Measurements from ENCODE around the gene WDR70. TPM values are rescaled to one million over a fixed set of nuclear protein-coding genes. Genes with fewer than 3 reads are reported as not detected.

The WDR70 gene
- total and polyA plus RNA-seq, 4 donors, result 11.0 to 57.8 (median 26.2) TPM

DNA sequence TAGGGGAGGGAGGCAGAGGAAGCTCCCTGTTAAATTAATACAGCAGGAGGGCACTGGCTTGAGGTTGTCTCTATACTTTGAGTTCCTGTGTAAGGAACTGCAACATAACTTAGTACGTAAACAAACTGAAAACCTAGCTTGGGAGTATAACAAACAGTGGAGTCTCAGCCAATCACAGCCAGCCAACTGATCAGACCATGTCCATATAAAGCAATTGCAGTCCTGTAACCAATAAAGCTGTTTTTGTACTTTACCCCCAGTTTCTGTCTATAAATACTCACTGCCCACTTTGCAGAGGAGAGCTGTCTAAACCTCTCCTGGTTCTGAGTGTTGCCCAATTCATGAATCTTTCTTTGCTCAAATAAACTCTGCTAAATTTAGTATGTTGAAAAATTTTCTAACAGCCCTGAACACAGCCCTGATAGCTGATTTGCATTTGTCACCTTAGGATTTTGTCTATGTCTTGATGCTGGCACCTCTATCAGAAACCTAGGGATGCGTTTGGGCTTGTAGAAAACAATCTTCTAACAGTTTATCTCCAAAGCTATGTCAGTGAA, 420.8 kb downstream of the WDR70 start:
- no peak overlapping the region for H3K27ac ChIP-seq (ENCODE audit: low read depth in 1 of 2, low read length in 1 of 2)
- TF ChIP-seq CTCF (IDR thresholded peaks at IDR 0.05; ENCODE audit: control extremely low read depth, extremely low read depth), result no peak
- H3K4me1 ChIP-seq (ENCODE audit: control insufficient read depth in 5 of 5, insufficient read depth in 5 of 5, low read length in 5 of 5), result no peaks in the 10 kb centered on the region
- 81 to 86% methylated on average over 2 of the region's 2 CpGs for WGBS, 2 donors
- H3K4me3 ChIP-seq, result no peak overlapping the region
- DNase-seq, result no peak
- H3K9me3 ChIP-seq (ENCODE audit: control insufficient read depth in 4 of 4, insufficient read depth in 3 of 4, low read length in 3 of 4), result peaks cover 0 to 4% (median 1%) of the 10 kb centered on the region in 4 donors
- ATAC-seq (ENCODE audit: insufficient read depth, low FRiP score), result no peak
- no peaks in the 10 kb centered on the region for H3K36me3 ChIP-seq (ENCODE audit: control insufficient read depth in 4 of 4, insufficient read depth in 4 of 4, low read length in 4 of 4)
- H3K27me3 ChIP-seq (ENCODE audit: control insufficient read depth in 3 of 3, insufficient read depth in 3 of 3, low read length in 2 of 3), result no peaks in the 10 kb centered on the region
- no peak overlapping the region for H3K9ac ChIP-seq (ENCODE audit: insufficient read depth in 1 of 2, low read length in 2 of 2)

- Histone ChIP-seq H3K4me1 (ENCODE audit: control insufficient read depth in 5 of 5, insufficient read depth in 5 of 5, low read length in 5 of 5) (no peaks in the 10 kb centered on the region), H3K4me3 (no peak overlapping the region), H3K27me3 (ENCODE audit: control insufficient read depth in 3 of 3, insufficient read depth in 3 of 3, low read length in 2 of 3) (no peaks in the 10 kb centered on the region), H3K9ac (ENCODE audit: insufficient read depth in 1 of 2, low read length in 2 of 2) (no peak overlapping the region), H3K9me3 (ENCODE audit: control insufficient read depth in 4 of 4, insufficient read depth in 3 of 4, low read length in 3 of 4) (peaks cover 0 to 7% (median 0%) of the 10 kb centered on the region in 4 donors), H3K27ac (ENCODE audit: low read depth in 1 of 2, low read length in 1 of 2) (no peak overlapping the region), H3K36me3 (ENCODE audit: control insufficient read depth in 4 of 4, insufficient read depth in 4 of 4, low read length in 4 of 4) (no peaks in the 10 kb centered on the region)
- TF ChIP-seq CTCF (IDR thresholded peaks at IDR 0.05; ENCODE audit: control extremely low read depth, extremely low read depth), result no peak
- WGBS, 2 donors, result 62 to 88% methylated on average over 2 of the region's 2 CpGs
- ATAC-seq (ENCODE audit: insufficient read depth, low FRiP score), result no peak
- no peak for DNase-seq
These were observed 422.4 kb downstream of the WDR70 start for GRCh38 chr5:37801521-37801920.

Small RNAs within 50 kb of the gene (small RNA-seq; reads per million reads assigned to genes)
- gene RNU6-1190P (ENCODE audit: low replicate concordance) (not detected), gene RNU6-484P (ENCODE audit: low replicate concordance) (not detected)

Other genes starting within 250 kb of the WDR70 start
- 10 to 100 TPM; 21.6 to 66.4 TPM for gene CPLANE1, start 129.9 kb upstream of the WDR70 start, total RNA-seq
- 1 to 10 TPM; 2.5 to 3.5 TPM for gene CPLANE1, start 129.9 kb upstream of the WDR70 start, polyA plus RNA-seq
- gene NUP155, start 8.2 kb upstream of the WDR70 start, total RNA-seq, result 10 to 100 TPM; 19.1 to 35.4 TPM
- 1 to 10 TPM; 3.3 to 5.2 TPM for gene NUP155, start 8.2 kb upstream of the WDR70 start, polyA plus RNA-seq

Data from lung (tissue), 13 donors.